ENCODE results near the gene SPTSSA.

The SPTSSA gene

DNA sequence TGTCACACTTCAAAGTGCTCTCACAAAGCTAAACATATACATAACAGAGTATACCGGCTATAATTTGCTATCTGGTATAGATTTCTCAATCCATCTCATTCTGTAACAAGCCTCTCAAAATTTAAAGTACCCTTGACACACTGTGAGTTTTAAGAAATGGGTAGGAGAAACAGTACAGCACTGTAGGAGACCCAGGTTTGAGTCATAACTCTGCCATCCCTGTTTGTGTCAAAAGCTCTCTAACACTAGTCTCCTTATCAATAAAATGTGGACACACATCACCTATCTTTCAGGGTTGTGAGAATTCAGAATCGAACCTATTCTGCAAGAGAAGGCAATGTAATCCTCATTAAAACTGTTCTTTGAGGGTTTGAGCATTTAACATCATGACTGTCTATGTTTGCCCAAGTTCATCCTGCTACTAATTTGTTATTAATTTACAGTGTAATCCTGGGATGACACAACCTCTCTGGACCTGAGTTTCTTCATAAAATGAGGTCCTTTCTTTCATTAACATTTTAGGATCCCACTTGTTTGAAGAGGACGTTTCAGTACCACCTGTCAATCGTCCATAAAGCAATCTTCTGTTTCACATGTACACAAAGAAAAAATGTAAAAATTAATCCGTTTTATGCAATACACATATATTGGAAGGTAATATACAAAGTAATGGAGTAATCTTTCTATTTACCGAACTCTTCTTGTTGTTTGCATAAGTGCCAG lies 12.1 kb downstream of the SPTSSA start:
- Histone ChIP-seq H3K27ac (ENCODE audit: low read depth, low read length) (no peak overlapping the region), H3K56ac (ENCODE audit: low read length) (no peak overlapping the region), H3K79me1 (ENCODE audit: low read length) (peaks cover 11% of the 10 kb centered on the region), H2BK15ac (replicated peaks; ENCODE audit: low read depth) (no peak overlapping the region), H3K4ac (ENCODE audit: low read depth, low read length) (no peak overlapping the region), H3K4me2 (ENCODE audit: low read length) (no peak overlapping the region), H3K23ac (ENCODE audit: low read length) (no peak overlapping the region), H4K5ac (ENCODE audit: low read length) (no peak overlapping the region), H3K36me3 (ENCODE audit: control insufficient read depth, insufficient read depth, low read length) (peaks cover 2% of the 10 kb centered on the region), H4K8ac (ENCODE audit: low read depth, low read length) (no peak overlapping the region), H3K4me1 (ENCODE audit: control insufficient read depth, low read depth, low read length) (no peaks in the 10 kb centered on the region), H2BK120ac (ENCODE audit: low read depth, low read length) (no peak overlapping the region), H2BK5ac (ENCODE audit: low read length) (no peak overlapping the region), H2AK5ac (ENCODE audit: low read length) (no peak overlapping the region), H3K9ac (ENCODE audit: low read length) (no peak overlapping the region), H3K27me3 (ENCODE audit: insufficient read depth, low read length, poor library complexity) (no peaks in the 10 kb centered on the region), H3K18ac (ENCODE audit: low read length) (no peak overlapping the region), H3K4me3 (ENCODE audit: low read length) (no peak overlapping the region), H3K79me2 (ENCODE audit: control insufficient read depth, insufficient read depth, low read length) (peaks cover 12% of the 10 kb centered on the region)
- DNase-seq, result no peak
- WGBS (ENCODE audit: extremely low coverage, insufficient coverage, low lambda C conversion rate), result no CpG with 5 or more reads among the region's 6 CpGs

DNA sequence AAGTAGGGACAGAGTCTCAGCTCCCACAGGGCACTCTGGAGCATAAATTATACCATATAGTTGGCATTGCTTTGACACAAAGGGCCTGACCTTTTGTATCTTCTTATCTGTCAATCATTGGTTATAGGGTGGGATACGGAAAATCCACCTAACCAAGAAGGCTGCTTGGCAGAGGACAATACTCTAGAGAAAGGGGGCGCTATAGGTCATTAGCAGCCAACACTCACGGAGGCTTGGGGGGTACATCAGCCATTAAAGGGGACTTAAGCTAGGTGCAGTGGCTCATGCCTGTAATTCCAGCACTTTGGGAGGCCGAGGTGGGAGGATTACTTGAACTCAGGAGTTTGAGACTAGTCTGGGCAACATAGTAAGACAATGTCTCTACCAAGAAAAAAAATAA lies 22.9 kb downstream of the SPTSSA start:
- Histone ChIP-seq H3K79me1 (ENCODE audit: low read length) (peaks cover 8% of the 10 kb centered on the region), H2AK5ac (ENCODE audit: low read length) (no peak overlapping the region), H2BK15ac (replicated peaks; ENCODE audit: low read depth) (no peak overlapping the region), H4K5ac (ENCODE audit: low read length) (no peak overlapping the region), H2BK5ac (ENCODE audit: low read length) (no peak overlapping the region), H4K8ac (ENCODE audit: low read depth, low read length) (no peak overlapping the region), H3K79me2 (ENCODE audit: control insufficient read depth, insufficient read depth, low read length) (no peaks in the 10 kb centered on the region), H2BK120ac (ENCODE audit: low read depth, low read length) (no peak overlapping the region), H3K23ac (ENCODE audit: low read length) (no peak overlapping the region), H3K36me3 (ENCODE audit: control insufficient read depth, insufficient read depth, low read length) (no peaks in the 10 kb centered on the region), H3K27me3 (ENCODE audit: insufficient read depth, low read length, poor library complexity) (no peaks in the 10 kb centered on the region), H3K18ac (ENCODE audit: low read length) (no peak overlapping the region), H3K4ac (ENCODE audit: low read depth, low read length) (no peak overlapping the region), H3K9ac (ENCODE audit: low read length) (no peak overlapping the region), H3K27ac (ENCODE audit: low read depth, low read length) (no peak overlapping the region), H3K4me3 (ENCODE audit: low read length) (no peak overlapping the region), H3K4me2 (ENCODE audit: low read length) (no peak overlapping the region), H3K56ac (ENCODE audit: low read length) (no peak overlapping the region), H3K4me1 (ENCODE audit: control insufficient read depth, low read depth, low read length) (no peaks in the 10 kb centered on the region)
- no CpG with 5 or more reads among the region's 4 CpGs for WGBS (ENCODE audit: extremely low coverage, insufficient coverage, low lambda C conversion rate)
- peak; percentile 34 for DNase-seq

DNA sequence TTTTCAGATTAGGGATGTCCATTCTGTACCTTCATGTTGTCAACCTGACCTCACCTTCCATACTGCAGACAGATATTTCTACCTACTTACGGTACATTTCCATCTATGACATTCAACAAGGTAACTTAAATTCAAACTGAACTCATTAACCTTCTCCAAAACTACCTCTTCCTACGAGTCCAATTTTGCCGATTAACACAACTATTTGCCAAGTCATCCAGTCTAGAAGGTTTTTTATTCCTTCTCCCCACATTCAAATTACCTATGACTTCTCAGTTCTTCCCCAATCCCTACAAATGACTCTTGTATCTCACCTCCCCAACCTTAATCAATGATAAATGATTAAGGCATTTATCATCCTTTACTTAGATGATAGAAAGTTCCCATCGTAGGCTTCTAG lies 23.6 kb downstream of the SPTSSA start:
- H3K4me2 ChIP-seq (ENCODE audit: low read length), result no peak overlapping the region
- no peak overlapping the region for H3K27ac ChIP-seq (ENCODE audit: low read depth, low read length)
- no peak overlapping the region for H4K8ac ChIP-seq (ENCODE audit: low read depth, low read length)
- H3K79me2 ChIP-seq (ENCODE audit: control insufficient read depth, insufficient read depth, low read length), result no peaks in the 10 kb centered on the region
- H3K23ac ChIP-seq (ENCODE audit: low read length), result no peak overlapping the region
- H3K4me1 ChIP-seq (ENCODE audit: control insufficient read depth, low read depth, low read length), result no peaks in the 10 kb centered on the region
- H3K36me3 ChIP-seq (ENCODE audit: control insufficient read depth, insufficient read depth, low read length), result no peaks in the 10 kb centered on the region
- DNase-seq, result no peak
- no peaks in the 10 kb centered on the region for H3K27me3 ChIP-seq (ENCODE audit: insufficient read depth, low read length, poor library complexity)
- no peak overlapping the region for H2BK5ac ChIP-seq (ENCODE audit: low read length)
- no peak overlapping the region for H3K18ac ChIP-seq (ENCODE audit: low read length)
- no peak overlapping the region for H3K4me3 ChIP-seq (ENCODE audit: low read length)
- no peak overlapping the region for H3K9ac ChIP-seq (ENCODE audit: low read length)
- H3K56ac ChIP-seq (ENCODE audit: low read length), result no peak overlapping the region
- H3K79me1 ChIP-seq (ENCODE audit: low read length), result peaks cover 8% of the 10 kb centered on the region
- no peak overlapping the region for H3K4ac ChIP-seq (ENCODE audit: low read depth, low read length)
- 100% methylated on average over 2 of the region's 4 CpGs for WGBS (ENCODE audit: extremely low coverage, insufficient coverage, low lambda C conversion rate)
- no peak overlapping the region for H2BK15ac ChIP-seq (replicated peaks; ENCODE audit: low read depth)
- no peak overlapping the region for H2BK120ac ChIP-seq (ENCODE audit: low read depth, low read length)
- H2AK5ac ChIP-seq (ENCODE audit: low read length), result no peak overlapping the region
- H4K5ac ChIP-seq (ENCODE audit: low read length), result no peak overlapping the region

DNA sequence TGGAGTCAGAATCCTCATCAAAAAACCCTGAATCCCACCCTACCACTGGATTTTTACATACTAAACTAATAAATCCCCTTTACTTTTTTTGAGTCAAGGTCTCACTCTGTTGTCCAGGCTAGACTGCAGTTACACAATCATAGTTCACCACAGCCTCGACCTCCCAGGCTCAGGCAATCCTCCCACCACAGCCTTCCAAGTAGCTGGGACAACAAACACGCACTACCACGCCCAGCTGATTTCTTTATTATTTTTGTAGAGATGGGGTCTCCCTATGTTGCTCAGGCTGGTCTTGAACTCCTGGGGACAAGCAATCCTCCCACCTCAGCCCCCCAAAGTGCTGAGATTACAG lies 24.3 kb downstream of the SPTSSA start:
- Histone ChIP-seq H3K27ac (ENCODE audit: low read depth, low read length) (no peak overlapping the region), H3K79me2 (ENCODE audit: control insufficient read depth, insufficient read depth, low read length) (no peaks in the 10 kb centered on the region), H3K23ac (ENCODE audit: low read length) (peak overlapping the region; percentile 51), H3K4me2 (ENCODE audit: low read length) (no peak overlapping the region), H3K36me3 (ENCODE audit: control insufficient read depth, insufficient read depth, low read length) (no peaks in the 10 kb centered on the region), H3K27me3 (ENCODE audit: insufficient read depth, low read length, poor library complexity) (no peaks in the 10 kb centered on the region), H3K79me1 (ENCODE audit: low read length) (peaks cover 8% of the 10 kb centered on the region), H2BK5ac (ENCODE audit: low read length) (no peak overlapping the region), H3K4me3 (ENCODE audit: low read length) (no peak overlapping the region), H3K4ac (ENCODE audit: low read depth, low read length) (no peak overlapping the region), H2BK15ac (replicated peaks; ENCODE audit: low read depth) (no peak overlapping the region), H3K9ac (ENCODE audit: low read length) (no peak overlapping the region), H2BK120ac (ENCODE audit: low read depth, low read length) (no peak overlapping the region), H4K8ac (ENCODE audit: low read depth, low read length) (no peak overlapping the region), H3K18ac (ENCODE audit: low read length) (no peak overlapping the region), H4K5ac (ENCODE audit: low read length) (no peak overlapping the region), H3K56ac (ENCODE audit: low read length) (no peak overlapping the region), H2AK5ac (ENCODE audit: low read length) (no peak overlapping the region), H3K4me1 (ENCODE audit: control insufficient read depth, low read depth, low read length) (no peaks in the 10 kb centered on the region)
- WGBS (ENCODE audit: extremely low coverage, insufficient coverage, low lambda C conversion rate), result no CpG with 5 or more reads among the region's 3 CpGs
- no peak for DNase-seq

DNA sequence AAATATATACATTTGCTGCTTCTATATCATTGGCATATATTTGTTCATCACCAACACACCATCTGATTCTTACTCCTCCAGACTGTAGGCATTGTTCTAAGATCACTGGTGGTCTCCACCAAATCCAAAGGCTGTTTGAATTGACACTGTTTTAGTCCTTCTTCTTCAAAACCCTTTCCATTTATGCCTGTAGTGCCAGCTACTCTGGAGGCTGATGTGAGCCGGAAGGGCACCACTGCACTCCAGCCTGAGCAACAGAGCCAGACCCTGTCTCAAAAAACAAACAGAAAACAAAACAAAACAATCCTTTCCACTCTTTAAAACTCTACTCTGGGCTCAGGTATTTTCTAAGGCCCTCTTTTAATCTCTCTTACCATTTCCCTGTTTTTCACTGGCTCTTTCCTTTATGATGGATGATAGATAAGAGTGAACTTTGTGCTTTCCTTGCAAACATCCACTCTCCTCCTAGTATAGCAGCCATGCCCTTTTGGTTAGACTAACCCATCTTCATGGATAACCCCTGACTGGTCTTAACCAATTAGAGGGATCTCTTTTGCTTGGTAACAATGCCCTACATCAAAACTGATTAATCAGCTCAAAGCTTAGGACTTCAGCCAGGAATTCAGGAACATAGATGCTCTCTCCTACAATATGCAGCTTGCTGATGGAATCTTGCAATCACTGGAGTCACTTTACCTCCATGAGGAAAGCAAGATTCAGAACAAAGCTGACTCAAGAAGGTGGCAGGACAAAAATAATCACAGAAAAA lies 24.9 kb downstream of the SPTSSA start:
- Histone ChIP-seq H3K36me3 (ENCODE audit: control insufficient read depth, insufficient read depth, low read length) (no peaks in the 10 kb centered on the region), H4K5ac (ENCODE audit: low read length) (no peak overlapping the region), H3K27ac (ENCODE audit: low read depth, low read length) (no peak overlapping the region), H3K4me2 (ENCODE audit: low read length) (no peak overlapping the region), H3K27me3 (ENCODE audit: insufficient read depth, low read length, poor library complexity) (no peaks in the 10 kb centered on the region), H2BK15ac (replicated peaks; ENCODE audit: low read depth) (no peak overlapping the region), H2BK5ac (ENCODE audit: low read length) (no peak overlapping the region), H3K56ac (ENCODE audit: low read length) (no peak overlapping the region), H2AK5ac (ENCODE audit: low read length) (no peak overlapping the region), H3K4ac (ENCODE audit: low read depth, low read length) (no peak overlapping the region), H4K8ac (ENCODE audit: low read depth, low read length) (no peak overlapping the region), H3K9ac (ENCODE audit: low read length) (no peak overlapping the region), H3K79me1 (ENCODE audit: low read length) (peaks cover 8% of the 10 kb centered on the region), H3K18ac (ENCODE audit: low read length) (no peak overlapping the region), H3K23ac (ENCODE audit: low read length) (no peak overlapping the region), H2BK120ac (ENCODE audit: low read depth, low read length) (no peak overlapping the region), H3K79me2 (ENCODE audit: control insufficient read depth, insufficient read depth, low read length) (no peaks in the 10 kb centered on the region), H3K4me1 (ENCODE audit: control insufficient read depth, low read depth, low read length) (no peaks in the 10 kb centered on the region), H3K4me3 (ENCODE audit: low read length) (no peak overlapping the region)
- no CpG with 5 or more reads among the region's 1 CpG for WGBS (ENCODE audit: extremely low coverage, insufficient coverage, low lambda C conversion rate)
- DNase-seq, result no peak

Data from mesendoderm (in vitro differentiated cells).